RWPE2 (cell line): ENCODE results near the gene NEU1.
"Not testable (repeated sequence)": the region's sequence is repeated elsewhere in the genome, so short reads cannot be mapped to it uniquely, and the experiment has no call there.

Experiments
- ATAC-seq: fragments of 200-7000 bp; cut with Tn5 transposase; 3 replicates; pipeline ENCODE4 v1.9.1; 2021; ENCODE audit warnings: low read depth
- DNase-seq: peaks from one replicate; pipeline ENCODE4 v3.0.0-alpha.2; 2020; ENCODE audit warnings: low spot score
- H3K27ac ChIP-seq: fragments of 450-650 bp; 2 replicates; pipeline ENCODE4 v1.5.1; 2017; ENCODE audit warnings: mild to moderate bottlenecking; ENCODE audit not compliant: poor library complexity, severe bottlenecking
- H3K27me3 ChIP-seq: fragments of 250-450 bp; sonication (Bioruptor Pico); 2 replicates; pipeline ENCODE4 v1.5.1; 2021; ENCODE audit warnings: mild to moderate bottlenecking, moderate library complexity; ENCODE audit not compliant: insufficient read depth, poor library complexity, severe bottlenecking
- H3K36me3 ChIP-seq: fragments of 250-450 bp; sonication (Bioruptor Pico); 2 replicates; pipeline ENCODE4 v1.5.1; 2020; ENCODE audit warnings: low read depth, mild to moderate bottlenecking, moderate library complexity
- H3K4me1 ChIP-seq: fragments of 250-450 bp; sonication (Bioruptor Pico); 2 replicates; pipeline ENCODE4 v1.5.1; 2021; ENCODE audit warnings: mild to moderate bottlenecking, moderate library complexity; ENCODE audit not compliant: insufficient read depth, poor library complexity, severe bottlenecking
- H3K4me3 ChIP-seq: fragments of 250-450 bp; sonication (Bioruptor Pico); 2 replicates; pipeline ENCODE4 v1.5.1; 2021; ENCODE audit warnings: mild to moderate bottlenecking, moderate library complexity; ENCODE audit not compliant: severe bottlenecking
- H3K9me3 ChIP-seq: fragments of 250-450 bp; sonication (Bioruptor Pico); 2 replicates; pipeline ENCODE4 v1.5.1; 2021; ENCODE audit warnings: mild to moderate bottlenecking, moderate library complexity; ENCODE audit not compliant: severe bottlenecking
- TF ChIP-seq, protein P1 (sequence below): fragments of 450-650 bp; IDR thresholded peaks from one replicate; pipeline ENCODE4 v1.5.1; 2017; ENCODE audit warnings: mild to moderate bottlenecking, moderate library complexity; ENCODE audit not compliant: poor library complexity, severe bottlenecking

Gene NEU1

DNA sequence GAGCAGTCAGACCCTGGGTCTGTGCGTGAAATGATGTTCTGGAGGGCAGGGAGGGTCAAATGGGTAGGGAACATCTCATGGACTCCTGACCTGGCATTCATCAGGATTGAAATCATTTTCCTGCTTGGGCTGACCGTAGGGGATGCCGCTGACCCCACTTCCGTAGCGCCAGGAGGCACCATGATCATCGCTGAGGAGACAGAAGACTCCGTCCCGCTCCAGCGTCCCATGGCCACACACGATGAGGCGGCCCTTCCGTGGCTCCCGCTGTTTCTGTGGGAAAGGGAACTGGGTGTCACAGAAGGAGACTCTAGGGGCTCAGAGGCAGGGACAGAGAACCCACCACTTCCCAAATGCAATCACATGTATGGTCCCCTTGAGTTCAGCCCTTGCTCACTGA is 2.3 kb downstream of the NEU1 start:
- ATAC-seq (no peak), DNase-seq (no peak)
- H3K27ac ChIP-seq: no peak overlapping the region

DNA sequence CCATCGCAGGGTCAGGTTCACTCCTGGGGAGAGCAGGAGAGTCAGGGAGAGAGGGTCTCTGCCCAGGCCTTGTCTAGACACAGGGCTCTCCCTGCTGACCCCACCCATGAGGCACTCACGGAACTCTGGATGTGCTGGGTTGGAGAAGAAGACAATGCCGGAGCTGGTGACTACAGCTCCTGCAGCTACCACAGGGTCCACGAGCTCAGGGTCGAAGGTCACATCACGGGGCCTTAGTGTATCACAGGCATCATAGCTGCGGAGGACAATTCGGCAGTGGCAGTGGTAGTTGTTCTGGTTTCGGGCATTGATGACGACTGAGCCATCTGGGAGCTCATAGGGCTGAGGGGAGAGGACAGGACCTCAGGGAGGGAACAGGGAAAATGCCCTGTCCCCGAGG is 2.7 kb downstream of the NEU1 start:
- H3K36me3 ChIP-seq: 0 out of 2 replicates have a peak, but pooled peaks cover 13% of the 10 kb centered on the region
- DNase-seq (no peak), ATAC-seq (no peak)
- H3K4me3 ChIP-seq: no peak overlapping the region
- no peaks in the 10 kb centered on the region for H3K27me3 ChIP-seq
- no peaks in the 10 kb centered on the region for H3K9me3 ChIP-seq
- H3K4me1 ChIP-seq: no peaks in the 10 kb centered on the region
- TF ChIP-seq, protein P1, sequence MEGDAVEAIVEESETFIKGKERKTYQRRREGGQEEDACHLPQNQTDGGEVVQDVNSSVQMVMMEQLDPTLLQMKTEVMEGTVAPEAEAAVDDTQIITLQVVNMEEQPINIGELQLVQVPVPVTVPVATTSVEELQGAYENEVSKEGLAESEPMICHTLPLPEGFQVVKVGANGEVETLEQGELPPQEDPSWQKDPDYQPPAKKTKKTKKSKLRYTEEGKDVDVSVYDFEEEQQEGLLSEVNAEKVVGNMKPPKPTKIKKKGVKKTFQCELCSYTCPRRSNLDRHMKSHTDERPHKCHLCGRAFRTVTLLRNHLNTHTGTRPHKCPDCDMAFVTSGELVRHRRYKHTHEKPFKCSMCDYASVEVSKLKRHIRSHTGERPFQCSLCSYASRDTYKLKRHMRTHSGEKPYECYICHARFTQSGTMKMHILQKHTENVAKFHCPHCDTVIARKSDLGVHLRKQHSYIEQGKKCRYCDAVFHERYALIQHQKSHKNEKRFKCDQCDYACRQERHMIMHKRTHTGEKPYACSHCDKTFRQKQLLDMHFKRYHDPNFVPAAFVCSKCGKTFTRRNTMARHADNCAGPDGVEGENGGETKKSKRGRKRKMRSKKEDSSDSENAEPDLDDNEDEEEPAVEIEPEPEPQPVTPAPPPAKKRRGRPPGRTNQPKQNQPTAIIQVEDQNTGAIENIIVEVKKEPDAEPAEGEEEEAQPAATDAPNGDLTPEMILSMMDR: no peak
- H3K27ac ChIP-seq: no peak overlapping the region

More for the DNA sequence above, 2.3 kb downstream of the NEU1 start:
- Histone ChIP-seq H3K4me1 (no peaks in the 10 kb centered on the region), H3K9me3 (no peaks in the 10 kb centered on the region), H3K27me3 (no peaks in the 10 kb centered on the region), H3K36me3 (0 out of 2 replicates have a peak, but pooled peaks cover 13% of the 10 kb centered on the region), H3K4me3 (no peak overlapping the region)
- TF ChIP-seq, protein P1: no peak

DNA sequence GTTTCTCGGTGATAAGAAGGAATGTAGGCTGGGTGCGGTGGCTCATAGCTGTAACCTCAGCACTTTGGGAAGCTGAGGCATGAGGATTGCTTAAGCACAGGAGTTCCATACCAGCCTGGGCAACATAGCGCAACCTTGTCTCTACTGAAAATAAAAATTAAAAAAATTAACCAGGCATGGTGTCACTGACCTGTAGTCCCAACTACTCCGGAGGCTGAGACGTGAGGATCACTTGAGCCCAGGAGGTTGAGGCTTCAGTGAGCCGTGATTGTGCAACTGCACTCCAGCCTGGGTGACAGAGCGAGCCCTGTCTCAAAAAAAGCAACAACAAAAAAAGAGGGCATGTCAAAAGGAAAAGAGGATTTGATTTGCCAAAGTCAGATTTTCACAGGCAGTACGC is 3.9 kb downstream of the NEU1 start:
- Histone ChIP-seq H3K36me3 (0 out of 2 replicates have a peak, but pooled peaks cover 13% of the 10 kb centered on the region), H3K4me1 (no peaks in the 10 kb centered on the region), H3K27ac (no peak overlapping the region), H3K4me3 (no peak overlapping the region), H3K9me3 (no peaks in the 10 kb centered on the region), H3K27me3 (no peaks in the 10 kb centered on the region)
- ATAC-seq: no peak
- TF ChIP-seq, protein P1: no peak
- no peak for DNase-seq

DNA sequence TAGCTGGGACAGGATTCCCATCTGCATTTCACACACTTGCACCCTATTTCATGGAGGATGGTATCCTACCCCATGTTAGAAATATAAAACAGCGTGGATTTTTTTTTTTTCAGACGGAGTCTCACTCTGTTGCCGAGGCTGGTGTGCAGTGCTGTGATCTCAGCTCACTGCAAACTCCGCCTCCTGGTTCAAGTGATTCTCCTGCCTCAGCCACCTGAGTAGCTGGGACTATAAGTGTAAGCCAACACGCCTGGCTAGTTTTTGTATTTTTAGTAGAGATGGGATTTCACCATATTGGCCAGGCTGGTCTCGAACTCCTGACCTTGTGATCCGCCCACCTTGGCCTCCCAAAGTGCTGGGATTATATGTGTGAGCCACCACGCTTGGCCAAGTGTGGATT is 4.8 kb downstream of the NEU1 start:
- H3K27me3 ChIP-seq, DNase-seq, H3K9me3 ChIP-seq, ATAC-seq, H3K4me3 ChIP-seq, H3K4me1 ChIP-seq, H3K27ac ChIP-seq: not testable (repeated sequence)
- 0 out of 2 replicates have a peak, but pooled peaks cover 13% of the 10 kb centered on the region for H3K36me3 ChIP-seq

DNA sequence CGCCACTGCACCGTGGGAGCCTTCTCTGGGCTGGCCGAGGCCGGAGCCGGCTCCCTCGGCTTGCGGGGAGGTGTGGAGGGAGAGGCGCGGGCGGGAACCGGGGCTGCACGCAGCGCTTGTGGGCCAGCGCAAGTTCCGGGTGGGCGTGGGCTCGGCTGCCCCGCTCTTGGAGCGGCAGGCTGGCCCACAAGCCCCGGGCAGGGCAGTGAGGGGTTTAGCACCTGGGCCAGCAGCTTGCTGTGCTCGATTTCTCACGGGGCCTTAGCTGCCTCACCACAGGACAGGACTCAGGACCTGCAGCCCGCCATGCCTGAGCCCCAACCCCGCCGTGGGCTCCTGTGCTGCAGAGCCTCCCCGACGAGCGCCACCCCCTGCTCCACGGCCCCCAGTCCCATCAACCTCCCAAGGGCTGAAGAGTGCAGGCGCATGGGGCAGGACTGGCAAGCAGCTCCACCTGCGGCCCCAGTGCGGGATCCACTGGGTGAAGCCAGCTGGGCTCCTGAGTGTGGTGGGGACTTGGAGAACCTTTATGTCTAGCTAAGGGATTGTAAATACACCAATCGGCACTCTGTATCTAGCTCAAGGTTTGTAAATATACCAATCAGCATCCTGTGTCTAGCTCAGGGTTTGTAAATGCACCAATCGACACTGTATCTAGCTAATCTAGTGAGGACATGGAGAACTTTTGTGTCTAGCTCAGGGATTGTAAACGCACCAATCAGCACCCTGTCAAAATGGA is 10.5 kb downstream of the NEU1 start:
- H3K9me3 ChIP-seq, H3K4me3 ChIP-seq, H3K4me1 ChIP-seq, H3K27ac ChIP-seq, H3K27me3 ChIP-seq, DNase-seq, H3K36me3 ChIP-seq, ATAC-seq: not testable (repeated sequence)

DNA sequence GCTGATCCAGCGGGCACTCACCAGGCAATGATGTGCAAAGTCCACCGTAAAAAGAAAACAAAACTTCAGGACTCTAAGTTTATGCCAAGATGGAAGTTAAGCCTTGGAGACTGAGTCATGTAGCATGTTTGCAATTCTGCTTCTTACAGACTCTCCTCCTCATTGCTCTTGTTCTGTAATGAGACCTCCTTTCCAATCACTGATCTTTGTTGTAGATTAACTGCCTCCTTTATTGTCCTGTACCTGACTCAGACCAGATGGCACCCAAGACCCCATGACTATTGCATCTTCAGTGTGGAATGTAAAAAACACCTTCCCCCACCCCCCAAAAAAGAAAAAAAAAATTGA is 11.2 kb downstream of the NEU1 start:
- Histone ChIP-seq H3K27ac (no peak overlapping the region), H3K36me3 (no peaks in the 10 kb centered on the region), H3K9me3 (no peaks in the 10 kb centered on the region), H3K27me3 (no peaks in the 10 kb centered on the region), H3K4me1 (no peaks in the 10 kb centered on the region), H3K4me3 (no peak overlapping the region)
- DNase-seq (no peak), ATAC-seq (no peak)
- TF ChIP-seq, protein P1: no peak
